HFFc6 (cell line): ENCODE measurements around the gene CERS4. TPM values are rescaled to one million over a fixed set of nuclear protein-coding genes. Genes with fewer than 3 reads are reported as not detected.

Experiments
- DNase-seq: peaks from one replicate; pipeline ENCODE4 v3.0.0-alpha.2; 2018
- H3K27ac Mint-ChIP-seq: 2 replicates; pipeline ENCODE4 v1.8.0; 2020; ENCODE audit warnings: mild to moderate bottlenecking, mixed read lengths
- H3K27me3 Mint-ChIP-seq: 2 replicates; pipeline ENCODE4 v1.8.0; 2021; ENCODE audit warnings: mild to moderate bottlenecking, moderate library complexity, mixed read lengths; ENCODE audit not compliant: insufficient read depth
- H3K36me3 Mint-ChIP-seq: 2 replicates; pipeline ENCODE4 v1.8.0; 2021; ENCODE audit warnings: low read depth, mixed read lengths
- H3K4me1 Mint-ChIP-seq: 2 replicates; pipeline ENCODE4 v1.8.0; 2020; ENCODE audit warnings: low read depth, mixed read lengths
- H3K4me3 Mint-ChIP-seq: 2 replicates; pipeline ENCODE4 v1.8.0; 2020; ENCODE audit warnings: mild to moderate bottlenecking, moderate library complexity, mixed read lengths
- H3K9me3 Mint-ChIP-seq: 2 replicates; pipeline ENCODE4 v1.8.0; 2020; ENCODE audit warnings: mild to moderate bottlenecking, mixed read lengths
- CTCF ChIP-seq: fragments of 200-600 bp; sonication (generic); IDR thresholded peaks from 2 replicates; pipeline ENCODE4 v1.5.0; 2021; ENCODE audit warnings: antibody characterized with exemption, mild to moderate bottlenecking
- total RNA-seq, 6 experiments: library from RNA; stranded (reverse); fragmentation: NEBNext Ultra II Directional; extraction: Animal tissue kit (Norgen Biotek cat#: 25700); gene quantifications; 2 replicates in 1 of 6; 3 replicates in 5 of 6; pipeline ENCODE4 v1.2.3, GENCODE V29; 2021

The CERS4 gene
- total RNA-seq, 6 experiments from 2014 or later = not detected

GRCh38 chr19:8302357-8302691 is 93.2 kb downstream of the CERS4 start:
- Mint-ChIP-seq H3K4me3 (no peak overlapping the region), H3K9me3 (no peaks in the 10 kb centered on the region), H3K36me3 (peaks cover 5% of the 10 kb centered on the region; the same call in 1 of the 2 replicates), H3K27ac (no peak overlapping the region), H3K4me1 (peaks cover 9% of the 10 kb centered on the region), H3K27me3 (no peaks in the 10 kb centered on the region; the same call in none of the 2 replicates)
- no peak for DNase-seq
- TF ChIP-seq CTCF = no peak

- Mint-ChIP-seq H3K36me3 (peaks cover 9% of the 10 kb centered on the region; the same call in 1 of the 2 replicates), H3K4me3 (no peak overlapping the region), H3K27me3 (no peaks in the 10 kb centered on the region; the same call in none of the 2 replicates), H3K9me3 (no peaks in the 10 kb centered on the region), H3K4me1 (peaks cover 13% of the 10 kb centered on the region), H3K27ac (no peak overlapping the region)
- DNase-seq = no peak
- TF ChIP-seq CTCF = no peak
Measured at GRCh38 chr19:8302734-8303133, 93.6 kb downstream of the CERS4 start.

DNA sequence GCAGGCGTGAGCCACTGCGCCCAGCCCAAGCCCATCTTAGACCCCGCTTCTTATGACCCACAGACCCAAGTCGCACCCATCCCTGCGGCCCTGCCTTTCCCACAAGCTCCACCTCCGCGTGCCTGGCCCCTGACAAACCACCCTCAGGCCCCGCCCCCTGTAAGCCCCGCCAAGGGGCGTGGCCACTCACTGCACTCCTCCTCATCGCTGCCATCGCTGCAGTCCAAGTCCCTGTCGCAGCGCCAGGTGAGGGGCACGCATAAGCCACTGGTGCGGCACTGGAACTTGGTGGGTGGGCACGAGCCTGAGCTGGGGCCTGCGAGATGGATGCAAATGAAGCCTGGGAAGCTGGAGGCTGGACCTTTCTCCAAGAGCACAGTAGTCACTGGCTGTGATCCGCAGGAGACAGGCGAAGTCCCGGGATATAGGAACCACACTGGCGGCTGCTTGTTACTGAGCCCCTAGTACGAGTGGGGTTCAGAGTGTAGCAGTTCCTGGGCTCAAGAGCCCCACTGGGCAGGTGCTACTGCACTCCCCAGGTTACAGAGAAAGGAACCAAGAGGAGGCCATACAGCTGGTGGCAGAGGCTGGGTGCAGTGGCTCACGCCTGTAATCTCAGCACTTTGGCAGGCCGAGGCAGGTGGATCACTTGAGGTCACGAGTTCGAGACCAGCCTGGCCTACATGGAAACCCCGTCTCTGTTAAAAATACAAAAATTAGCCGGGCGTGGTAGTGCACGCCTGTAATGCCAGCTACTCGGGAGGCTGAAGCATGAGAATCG is 95.9 kb downstream of the CERS4 start:
- H3K27me3 Mint-ChIP-seq = no peaks in the 10 kb centered on the region; the same call in none of the 2 replicates

DNA sequence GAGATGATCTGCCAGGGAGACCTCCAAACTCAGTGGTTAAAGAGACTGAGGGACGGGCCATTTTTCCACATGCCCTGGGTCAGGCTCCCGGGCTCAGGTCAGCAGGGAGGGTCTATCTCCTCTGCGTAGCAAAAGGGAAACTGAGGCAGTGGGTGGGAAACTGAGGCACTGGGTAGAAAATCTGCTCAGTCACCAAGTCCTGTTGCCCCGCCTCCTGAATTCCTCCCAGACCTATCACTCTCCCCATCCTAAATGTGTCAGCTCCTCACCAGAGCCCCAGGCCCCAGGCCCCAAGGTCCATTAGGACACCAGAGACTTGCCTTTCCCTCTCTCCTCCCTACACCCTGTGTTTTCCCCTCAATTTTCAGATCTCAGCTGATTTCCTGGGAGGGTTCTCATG is 96.6 kb downstream of the CERS4 start:
- no peak for TF ChIP-seq CTCF
- Mint-ChIP-seq H3K27me3 (no peaks in the 10 kb centered on the region; the same call in none of the 2 replicates), H3K36me3 (peaks cover 21% of the 10 kb centered on the region; the same call in 1 of the 2 replicates), H3K4me3 (no peak overlapping the region), H3K9me3 (no peaks in the 10 kb centered on the region), H3K4me1 (peaks cover 23% of the 10 kb centered on the region), H3K27ac (no peak overlapping the region)
- DNase-seq = peak; percentile 0

More for the DNA sequence above, 95.9 kb downstream of the CERS4 start:
- peak; percentile 0 for DNase-seq
- H3K4me1 Mint-ChIP-seq = peaks cover 23% of the 10 kb centered on the region
- no peaks in the 10 kb centered on the region for H3K9me3 Mint-ChIP-seq
- H3K27ac Mint-ChIP-seq = no peak overlapping the region
- H3K36me3 Mint-ChIP-seq = peaks cover 21% of the 10 kb centered on the region; the same call in 1 of the 2 replicates
- H3K4me3 Mint-ChIP-seq = no peak overlapping the region
- no peak for TF ChIP-seq CTCF

- peaks cover 25% of the 10 kb centered on the region; the same call in 1 of the 2 replicates for H3K36me3 Mint-ChIP-seq
- H3K27ac Mint-ChIP-seq = no peak overlapping the region
- no peak for DNase-seq
Measured at GRCh38 chr19:8306235-8307054, 97.3 kb downstream of the CERS4 start.

More at GRCh38 chr19:8306235-8307054, 97.3 kb downstream of the CERS4 start:
- H3K4me3 Mint-ChIP-seq = no peak overlapping the region; the same call in 1 of the 2 replicates
- no peaks in the 10 kb centered on the region for H3K9me3 Mint-ChIP-seq
- no peak for TF ChIP-seq CTCF
- H3K4me1 Mint-ChIP-seq = peaks cover 23% of the 10 kb centered on the region
- H3K27me3 Mint-ChIP-seq = no peaks in the 10 kb centered on the region; the same call in none of the 2 replicates
